ENCODE results near the gene DLEC1.

- TF ChIP-seq GABPA (tag; conservative IDR thresholded peaks at IDR 0.05; ENCODE audit: low read depth) (no peak), BMI1 (IDR thresholded peaks at IDR 0.05; ENCODE audit: low read length) (no peak), CBX1 (IDR thresholded peaks at IDR 0.05; ENCODE audit: low read depth) (no peak), CTCF (IDR thresholded peaks at IDR 0.05 in 2 of 3, conservative IDR thresholded peaks at IDR 0.05 in 1 of 3; ENCODE audit: insufficient read depth in 2 of 3, low read depth in 1 of 3, low read length in 3 of 3) (peak; percentile 95 to 99 (median 98)), ZNF551 (CRISPR knock-in tag; IDR thresholded peaks at IDR 0.05) (no peak), POLR2A (conservative IDR thresholded peaks at IDR 0.05) (no peak), ESRRA (IDR thresholded peaks at IDR 0.05; ENCODE audit: borderline replicate concordance, low read depth) (peak; percentile 51; the same call in 1 of the 2 replicates), SMAD3 (CRISPR knock-in tag; conservative IDR thresholded peaks at IDR 0.05) (no peak), MEF2A (IDR thresholded peaks at IDR 0.05; ENCODE audit: control insufficient read depth, low read depth, low read length) (no peak), MTA3 (IDR thresholded peaks at IDR 0.05; ENCODE audit: borderline replicate concordance) (peak; percentile 88), FOXO4 (CRISPR knock-in tag; IDR thresholded peaks at IDR 0.05) (no peak), HMG20A (CRISPR knock-in tag; conservative IDR thresholded peaks at IDR 0.05) (no peak), POLR2AphosphoS5 (IDR thresholded peaks at IDR 0.05; ENCODE audit: control insufficient read depth, insufficient read depth, low read depth, low read length) (peak; percentile 47; the same call in 1 of the 2 replicates), RUNX1 (IDR thresholded peaks at IDR 0.05; ENCODE audit: low read depth) (no peak)
Measured at GRCh38 chr3:37996785-37997301, 42.2 kb upstream of the DLEC1 start.
